NCI-H226 (cell line): ENCODE data around the gene FRRS1L.
A peak's percentile ranks its signal among the peaks of the same experiment; 100 is the strongest.

Source experiments
- DNase-seq: peaks from one replicate; pipeline ENCODE4 v3.0.0-alpha.2; 2015

Gene FRRS1L

DNA sequence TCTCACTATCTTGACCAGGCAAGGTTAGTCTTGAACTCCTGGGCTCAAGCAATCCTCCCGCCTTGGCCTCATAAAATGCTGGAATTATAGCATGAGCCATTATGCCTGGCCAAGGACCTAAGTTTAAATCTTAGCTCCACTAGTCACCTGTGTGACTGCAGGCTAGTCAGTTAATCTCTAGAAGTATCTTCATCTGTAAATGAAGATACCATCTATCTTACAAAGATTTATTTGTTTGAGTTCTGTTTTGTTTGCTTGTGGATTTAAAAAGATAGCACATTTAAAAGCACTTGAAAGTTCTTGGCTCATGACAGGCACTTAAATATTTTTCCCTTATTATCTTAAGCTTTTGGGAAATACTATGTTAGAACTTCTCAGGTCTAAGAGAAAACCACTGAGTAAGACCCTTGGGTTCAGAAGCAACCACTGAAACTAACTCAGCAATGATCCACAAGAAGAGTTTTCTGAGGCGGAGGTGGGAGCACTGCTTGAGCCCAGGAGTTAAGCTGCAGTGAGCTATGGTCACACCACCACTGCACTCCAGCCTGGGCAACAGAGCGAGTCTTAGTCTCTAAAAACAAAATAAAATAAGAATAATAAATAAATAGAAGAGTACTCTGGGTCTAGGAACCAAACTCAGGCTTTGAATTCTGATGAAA is 66.4 kb downstream of the FRRS1L start:
- no peak for DNase-seq

DNA sequence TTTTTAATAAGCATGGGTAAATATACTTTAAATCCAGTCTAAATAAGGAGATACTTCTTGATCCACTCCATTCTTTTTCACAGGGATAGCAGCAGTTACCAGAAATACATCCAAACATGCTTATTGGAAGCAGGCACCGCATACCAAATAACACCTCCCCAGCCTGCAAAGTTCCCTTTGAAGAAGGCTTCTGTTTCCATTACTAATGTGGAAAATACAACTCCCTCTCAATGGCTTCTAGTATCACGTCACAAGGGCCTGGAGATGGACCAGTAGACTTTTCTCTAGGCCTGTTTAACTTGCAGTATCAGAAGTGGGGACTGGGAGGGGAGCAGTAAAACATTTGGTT is 68.1 kb downstream of the FRRS1L start:
- DNase-seq, result no peak

DNA sequence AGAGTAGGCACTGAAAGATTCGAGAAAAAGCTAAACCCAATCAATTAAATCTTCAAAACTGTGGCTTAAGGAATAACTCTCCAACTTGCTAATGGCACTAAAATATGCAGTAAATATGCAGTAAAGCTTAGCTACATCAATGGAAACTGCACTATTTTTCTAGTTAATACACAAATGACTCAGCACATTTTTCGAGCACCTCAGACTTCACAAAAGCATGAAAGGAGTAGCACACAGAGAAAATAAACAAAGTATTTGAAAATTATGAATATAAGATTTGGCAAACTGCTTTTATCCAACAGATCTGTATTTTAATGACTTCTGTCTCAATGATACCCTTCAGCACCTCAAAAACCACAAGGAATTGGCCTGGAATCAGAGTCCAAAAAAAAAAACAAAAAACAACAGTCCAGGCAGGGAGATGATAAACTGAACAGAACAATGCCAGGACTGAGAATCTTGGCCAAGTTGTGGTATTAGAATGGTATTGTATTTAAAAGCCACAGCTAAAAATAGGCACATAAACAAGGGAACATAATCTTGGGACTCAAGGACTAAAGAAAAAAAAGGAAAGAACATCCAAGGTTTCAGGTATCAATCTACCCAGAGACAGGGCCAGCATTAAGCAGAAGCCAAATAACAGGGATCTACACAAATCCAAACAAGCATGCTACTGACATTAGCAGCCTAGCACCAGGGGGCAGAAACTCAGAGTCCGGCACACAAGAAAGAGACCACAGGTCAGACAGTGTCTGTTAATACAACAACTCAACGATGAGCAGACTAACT is 68.7 kb downstream of the FRRS1L start:
- peak; percentile 26 for DNase-seq

DNA sequence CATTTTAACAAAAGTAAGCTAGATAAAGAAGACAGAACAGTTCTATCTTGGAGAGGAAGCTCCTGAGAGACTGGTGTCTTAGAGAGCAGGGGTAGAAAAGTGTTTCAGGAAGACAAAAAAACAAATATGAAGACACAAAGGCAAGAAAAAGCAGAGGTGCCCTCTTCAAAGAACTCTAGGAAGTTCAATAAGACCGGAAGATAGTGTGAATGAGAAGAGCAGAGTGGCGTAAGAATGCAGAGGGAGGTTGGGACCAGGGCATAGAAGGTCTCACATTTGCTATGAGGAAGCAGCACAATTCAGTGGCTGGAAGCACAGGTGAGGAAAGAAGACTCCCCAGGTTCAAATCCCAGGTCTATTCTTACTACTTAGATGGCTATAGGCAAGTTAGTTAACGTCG is 69.9 kb downstream of the FRRS1L start:
- DNase-seq, result no peak

DNA sequence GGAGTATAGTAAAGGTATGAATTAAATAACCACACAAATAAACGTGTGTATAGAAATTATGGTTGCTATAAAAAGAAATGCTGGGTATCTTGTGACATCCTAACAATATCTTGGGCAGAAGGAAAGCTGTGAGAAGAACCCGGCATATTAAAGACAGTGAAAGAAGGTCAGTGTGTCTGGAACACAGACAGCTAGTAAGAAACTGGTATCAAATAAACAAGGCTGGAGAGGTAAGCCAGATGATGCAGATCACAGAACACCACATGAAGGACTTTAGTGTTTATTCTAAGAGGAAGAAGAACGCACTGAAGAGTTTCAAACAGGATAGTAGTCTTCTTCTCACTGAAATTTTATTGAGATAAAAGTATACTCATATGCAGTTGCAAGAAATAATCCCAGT is 71.7 kb downstream of the FRRS1L start:
- no peak for DNase-seq

DNA sequence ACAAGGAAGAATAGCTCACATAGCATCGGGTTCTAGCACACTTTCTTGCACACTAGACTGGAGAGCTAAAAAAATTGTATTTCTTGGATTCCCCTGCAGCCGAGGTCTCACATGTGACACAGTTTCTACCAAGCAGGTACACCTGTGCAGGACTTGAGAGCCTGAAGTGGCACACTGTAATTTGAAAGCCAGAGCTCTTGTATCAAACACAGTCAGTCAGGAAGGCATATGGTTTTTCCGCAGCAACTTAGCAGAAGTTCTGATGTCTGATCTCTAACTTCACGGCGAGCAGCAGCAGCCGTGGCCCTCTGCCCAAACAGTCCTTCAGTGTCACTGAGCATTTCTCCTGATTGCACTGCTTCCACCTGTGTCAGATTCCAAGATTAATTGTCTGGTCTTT is 72.8 kb downstream of the FRRS1L start:
- DNase-seq, result no peak

DNA sequence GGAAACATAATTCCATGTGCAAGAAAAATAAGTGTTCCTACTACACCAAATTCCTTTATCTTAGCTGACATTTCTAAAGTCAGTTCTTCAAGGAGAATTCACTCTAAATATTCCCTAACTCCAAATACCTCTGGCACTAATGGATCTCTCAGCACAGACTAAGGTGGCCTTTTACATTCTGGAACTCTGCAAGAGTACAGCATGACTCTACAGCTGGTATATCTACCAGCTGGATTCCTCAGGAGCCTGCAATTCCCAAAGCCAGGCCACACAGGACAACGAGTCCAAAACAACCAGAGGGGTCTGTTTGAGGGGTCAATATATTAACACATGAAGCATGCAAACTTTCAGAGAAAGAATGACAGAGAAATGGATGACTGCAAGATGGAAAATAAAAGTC is 74.5 kb downstream of the FRRS1L start:
- no peak for DNase-seq

DNA sequence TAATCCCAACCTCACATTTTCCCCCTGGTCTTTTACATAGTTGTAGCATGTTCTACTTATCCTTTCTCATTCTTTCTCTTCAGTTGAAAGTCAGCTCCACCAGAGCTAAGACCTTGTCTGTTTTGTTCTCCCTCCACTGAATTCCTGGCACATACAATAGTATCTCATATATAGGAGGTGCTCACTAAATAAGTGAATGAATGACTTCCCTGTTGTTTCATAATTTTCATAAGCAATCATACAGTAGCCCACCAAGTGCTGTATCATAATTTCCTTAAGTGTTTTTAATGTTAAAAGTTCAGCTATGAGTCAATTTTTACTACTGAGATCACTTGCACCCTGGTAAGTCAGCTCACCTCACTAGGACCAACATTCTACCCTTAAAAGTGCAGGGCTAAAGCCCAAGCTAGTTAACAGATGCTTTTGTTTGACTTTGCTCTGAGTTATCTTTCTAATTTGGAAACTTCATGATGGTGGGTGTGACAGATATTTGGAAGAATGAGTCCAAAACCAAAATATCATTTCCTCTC is 74.9 kb downstream of the FRRS1L start:
- DNase-seq, result no peak

DNA sequence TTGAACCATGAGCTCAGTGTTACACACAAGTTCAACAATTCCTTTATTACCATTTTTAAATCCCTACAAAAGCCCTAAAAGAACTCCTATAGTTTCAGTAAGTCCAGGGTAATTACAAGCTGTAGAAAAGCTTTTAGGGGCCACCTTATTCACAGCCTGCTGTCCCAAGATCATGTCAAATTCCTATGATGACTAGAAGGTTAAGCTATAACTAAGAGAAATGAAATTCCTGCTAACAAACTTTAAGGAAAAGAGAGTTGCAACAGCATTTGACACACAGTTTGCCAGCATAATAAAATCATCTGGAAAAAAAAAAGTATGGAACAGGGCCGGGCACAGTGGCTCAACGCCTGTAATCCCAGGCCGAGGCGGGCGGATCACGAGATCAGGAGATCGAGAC is 78.8 kb downstream of the FRRS1L start:
- no peak for DNase-seq

DNA sequence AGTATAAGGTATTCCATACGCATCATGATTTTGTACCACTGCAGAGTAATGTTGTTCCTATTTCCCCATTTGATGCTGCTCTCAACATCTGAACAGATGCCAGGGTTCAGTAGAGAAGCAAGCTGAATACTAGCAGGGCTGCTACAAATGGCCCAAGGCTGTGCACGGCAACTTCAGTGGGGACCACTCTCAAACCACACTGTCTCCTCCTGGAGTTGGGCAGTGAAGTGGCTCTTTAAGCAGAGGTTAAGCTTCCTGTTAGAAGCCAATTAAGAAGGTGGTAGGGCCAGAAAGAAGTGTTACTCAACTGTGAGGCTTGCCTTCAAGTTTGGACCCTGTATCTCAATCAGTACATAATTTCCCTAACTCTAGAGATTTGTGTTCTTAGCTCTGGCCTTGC is 79.3 kb downstream of the FRRS1L start:
- no peak for DNase-seq

DNA sequence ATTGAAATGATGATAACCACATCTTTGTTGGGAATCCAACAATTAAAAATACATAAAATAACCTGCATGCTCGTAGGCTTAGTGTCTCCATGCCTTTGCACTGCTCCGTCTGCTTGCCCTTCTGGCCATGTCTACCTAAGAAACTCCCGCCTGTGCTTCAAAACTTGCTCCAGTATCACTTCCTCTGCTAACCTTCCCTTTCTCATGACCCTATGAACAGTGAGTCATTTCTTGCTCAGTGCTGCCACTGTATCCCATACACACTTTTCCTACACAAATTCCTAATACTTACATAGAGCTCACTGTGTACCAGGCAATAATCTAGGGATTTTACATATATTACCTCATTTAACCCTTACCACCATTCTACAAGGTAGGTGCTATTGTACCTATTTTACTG is 80.8 kb downstream of the FRRS1L start:
- DNase-seq, result peak; percentile 18

DNA sequence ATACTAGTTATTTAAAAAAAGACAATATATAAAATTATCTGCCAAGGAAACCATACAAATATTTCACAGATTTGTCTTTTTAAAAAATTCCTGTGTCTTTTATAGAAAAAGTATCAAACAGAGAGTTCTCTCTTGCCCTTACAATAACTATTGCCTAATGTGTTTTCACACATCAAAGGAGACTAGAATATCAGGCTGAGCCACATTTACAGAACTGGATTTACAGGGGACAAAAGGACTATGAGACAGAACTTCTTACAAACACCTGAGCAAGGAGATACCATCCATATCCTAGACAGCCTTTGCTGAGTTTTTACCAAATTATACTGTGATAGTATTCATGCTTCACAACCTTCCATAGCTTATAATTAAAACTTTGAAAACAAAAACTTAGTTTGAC is 81.5 kb downstream of the FRRS1L start:
- DNase-seq, result no peak

DNA sequence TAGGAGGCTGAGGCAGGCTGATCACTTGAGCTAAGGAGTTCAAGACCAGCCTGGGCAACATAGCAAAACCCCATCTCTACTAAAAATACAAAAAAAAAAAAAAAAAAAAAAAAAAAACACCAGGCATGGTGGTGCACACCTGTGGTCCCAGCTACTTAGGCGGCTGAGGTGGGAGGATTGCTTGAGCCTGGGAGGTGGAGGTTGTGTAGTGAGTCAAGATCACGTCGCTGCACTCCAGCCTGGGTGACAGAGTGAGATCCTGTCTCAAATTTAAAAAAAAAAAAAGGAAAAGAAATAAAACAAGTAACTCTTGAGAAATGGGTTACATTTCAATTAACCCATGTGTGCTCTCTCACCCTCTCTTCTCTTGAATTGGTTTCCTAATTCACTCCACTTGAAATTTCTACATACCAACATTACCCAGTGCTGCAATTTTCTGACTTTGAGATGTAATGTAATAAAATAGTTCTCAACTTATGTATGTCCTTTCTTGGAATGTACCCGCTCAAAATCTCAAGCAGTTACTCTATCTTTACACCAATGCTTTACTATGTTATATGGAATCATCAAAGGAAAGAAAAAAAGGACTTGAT is 83.1 kb downstream of the FRRS1L start:
- no peak for DNase-seq

DNA sequence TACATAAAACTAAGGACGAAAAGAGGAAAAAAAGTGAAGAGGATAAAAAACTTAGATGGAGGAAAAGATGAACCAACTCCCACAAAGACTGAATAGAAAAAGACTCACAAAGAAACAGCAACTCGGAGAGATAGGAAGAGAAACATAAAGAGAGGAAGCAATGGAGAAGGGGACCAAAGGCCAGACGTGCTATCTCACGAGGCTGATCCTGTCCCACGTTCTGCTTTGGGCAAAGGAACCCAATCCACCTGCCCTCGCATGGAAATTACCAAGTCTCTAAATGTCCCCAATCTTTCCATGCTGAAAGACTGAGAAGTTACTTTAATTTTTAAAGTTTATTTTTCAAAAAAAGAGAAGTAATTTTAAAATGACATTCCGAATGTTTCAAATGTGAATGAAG is 83.9 kb downstream of the FRRS1L start:
- DNase-seq, result no peak

DNA sequence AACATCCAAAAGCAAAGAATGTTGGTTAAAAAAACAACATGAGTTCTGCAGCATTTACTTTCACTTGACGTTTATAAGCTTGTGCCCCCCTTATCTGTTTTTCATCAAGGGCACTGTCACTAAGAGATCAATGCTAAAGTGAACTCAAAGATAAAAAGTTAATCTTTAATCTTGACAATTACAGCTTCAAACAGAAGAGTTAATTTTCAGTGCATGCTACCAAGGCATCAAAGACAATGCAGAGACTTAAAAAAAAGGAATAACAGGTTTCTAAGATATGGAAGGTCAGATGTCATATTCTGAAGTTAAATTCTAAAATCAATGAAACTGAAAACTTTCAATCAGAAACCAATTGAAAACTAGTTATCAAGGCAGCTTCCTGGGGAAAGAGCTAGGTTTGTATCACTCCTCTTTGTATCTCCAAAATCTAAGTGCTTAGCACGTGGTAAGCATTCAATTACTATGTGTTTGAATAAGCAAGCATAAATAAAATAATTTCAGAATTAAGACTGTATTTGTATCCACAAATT is 84.9 kb downstream of the FRRS1L start:
- no peak for DNase-seq
